Glomerular visceral epithelial cell (primary cell): ENCODE measurements around the gene PAQR5.
A peak's percentile ranks its signal among the peaks of the same experiment; 100 is the strongest.

Experiments
- DNase-seq: peaks from one replicate; pipeline ENCODE4 v3.0.0-alpha.2; 2016; ENCODE audit errors: extremely low spot score

Gene PAQR5

DNA sequence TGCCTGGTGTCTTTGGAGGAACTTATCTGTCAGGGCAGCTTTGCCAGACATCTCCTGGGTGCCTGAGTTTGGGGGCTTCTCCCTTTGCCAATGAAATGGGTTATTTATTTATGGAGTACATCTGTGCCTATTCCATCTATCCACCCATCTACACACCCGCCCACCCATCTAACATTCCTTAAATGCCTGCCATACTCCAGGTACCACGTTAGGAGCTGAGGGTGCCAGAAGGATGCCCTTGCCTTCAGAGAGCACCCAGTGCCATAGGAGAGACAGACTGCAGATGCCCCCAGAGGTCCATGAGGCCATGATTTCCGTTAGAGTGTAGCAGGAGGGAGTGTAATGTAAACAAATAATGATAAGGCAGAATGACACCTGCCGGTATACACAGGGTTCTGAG, 93.6 kb downstream of the PAQR5 start:
- no peak for DNase-seq

DNA sequence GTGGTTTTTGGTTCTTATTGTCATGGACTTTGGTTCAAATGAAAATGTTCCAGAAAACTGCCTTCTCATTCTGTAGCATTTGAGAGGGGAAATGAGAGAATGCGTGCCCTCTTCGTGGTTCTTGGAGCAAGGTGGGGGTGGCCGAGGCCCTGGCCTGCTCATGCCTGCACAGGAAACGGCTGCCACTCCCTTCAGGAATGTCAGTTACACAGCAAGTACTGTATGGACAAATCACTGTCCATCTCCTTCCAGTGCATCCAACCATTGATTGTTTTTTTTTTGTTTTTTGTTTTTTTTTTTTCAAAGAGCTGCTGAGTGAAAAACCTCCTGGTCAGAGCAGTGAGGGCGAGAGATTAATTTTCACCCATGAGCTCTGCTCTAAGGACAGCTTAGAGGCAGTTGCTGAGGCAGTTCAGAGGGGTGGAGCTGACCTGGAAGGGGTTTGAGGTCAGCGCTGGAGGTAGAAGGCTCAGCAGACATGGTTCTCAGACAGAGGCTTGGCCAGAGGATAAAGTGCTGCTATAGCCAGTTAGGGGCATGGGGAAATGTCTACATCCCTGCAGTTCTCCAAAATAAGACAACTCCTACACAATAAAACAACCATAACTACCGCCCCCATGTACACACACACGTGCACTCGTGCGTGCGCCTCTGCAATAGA, 95.2 kb downstream of the PAQR5 start:
- peak; percentile 22 for DNase-seq

- DNase-seq, result peak; percentile 78
Measured at GRCh38 chr15:69394556-69395282, 96.0 kb downstream of the PAQR5 start.

DNA sequence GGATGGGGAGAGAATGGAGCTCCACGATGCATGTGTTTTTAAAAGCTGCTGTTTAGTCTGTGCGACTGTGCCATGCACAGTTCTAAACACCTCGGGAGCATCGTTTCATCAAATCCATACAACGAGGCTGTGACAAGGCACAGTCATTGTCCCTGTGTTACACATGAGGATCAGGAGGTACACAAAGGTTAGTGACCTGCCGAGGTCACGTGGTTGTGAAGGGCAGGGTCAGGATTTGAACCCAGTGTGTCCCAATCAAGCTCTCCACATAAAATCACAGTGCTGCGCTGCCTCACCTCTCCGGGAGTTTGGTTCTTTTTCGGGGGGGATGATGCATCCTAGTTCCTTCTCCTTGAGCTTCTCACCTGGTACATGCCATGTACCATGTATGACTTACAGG, 96.7 kb downstream of the PAQR5 start:
- no peak for DNase-seq

DNA sequence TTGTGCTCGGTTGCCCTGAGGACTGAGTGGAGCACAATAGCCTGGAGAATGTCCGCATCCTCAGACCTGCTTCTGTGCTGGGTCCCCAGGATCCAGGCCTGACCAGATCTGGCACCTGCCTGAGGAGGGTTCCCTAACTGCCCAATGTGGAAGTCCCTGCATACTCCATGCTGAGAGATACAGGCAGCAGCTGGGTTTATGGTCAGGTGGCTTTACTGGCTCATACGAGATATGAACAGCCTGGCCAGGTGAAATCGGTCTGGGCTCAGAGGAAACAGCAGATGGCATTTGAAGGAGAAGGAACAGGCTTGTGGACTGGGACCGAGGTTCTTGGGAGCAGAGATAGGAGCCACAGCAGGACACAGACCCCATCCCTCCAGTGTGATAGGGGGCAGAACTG, 97.3 kb downstream of the PAQR5 start:
- DNase-seq, result no peak

DNA sequence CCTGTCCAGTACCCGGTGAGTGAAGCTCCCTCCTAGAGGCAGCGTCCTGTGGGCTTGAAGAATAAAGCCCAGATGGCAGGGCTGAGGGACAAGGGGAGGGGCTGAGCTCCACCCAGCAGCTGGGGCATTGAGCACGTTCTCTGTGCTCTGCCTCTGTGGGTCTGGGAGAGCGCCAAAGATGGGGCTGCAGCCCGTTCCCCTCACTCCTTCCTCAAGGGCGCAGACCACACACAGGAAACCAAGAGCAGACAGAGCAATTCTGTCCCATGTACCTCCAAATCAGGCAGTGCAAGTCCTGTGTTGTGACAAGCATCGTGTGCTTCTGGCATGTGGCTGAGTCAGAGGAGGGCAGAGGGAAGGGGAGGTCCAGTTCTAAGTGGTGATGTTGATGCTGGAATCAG, 99.8 kb downstream of the PAQR5 start:
- DNase-seq, result peak; percentile 36

DNA sequence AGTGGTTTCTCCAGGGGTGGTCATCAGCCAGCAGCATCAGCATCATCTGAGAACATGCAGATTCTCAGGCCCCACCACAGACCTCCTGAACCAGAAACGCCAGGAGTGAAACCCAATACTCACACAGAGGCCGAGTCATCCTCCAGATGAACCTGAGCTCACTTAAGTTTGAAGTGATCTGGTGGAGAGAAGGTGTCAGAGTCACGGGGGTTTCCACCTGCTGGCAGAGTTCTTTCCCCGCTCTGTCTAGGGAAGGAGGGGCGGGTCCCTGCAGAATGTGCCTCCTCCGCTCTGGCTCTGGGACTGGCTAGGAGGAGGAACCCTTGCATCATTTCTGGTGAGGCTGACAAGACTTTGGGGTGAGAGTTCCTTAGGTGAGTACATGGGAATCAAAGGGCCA, 102.1 kb downstream of the PAQR5 start:
- no peak for DNase-seq

DNA sequence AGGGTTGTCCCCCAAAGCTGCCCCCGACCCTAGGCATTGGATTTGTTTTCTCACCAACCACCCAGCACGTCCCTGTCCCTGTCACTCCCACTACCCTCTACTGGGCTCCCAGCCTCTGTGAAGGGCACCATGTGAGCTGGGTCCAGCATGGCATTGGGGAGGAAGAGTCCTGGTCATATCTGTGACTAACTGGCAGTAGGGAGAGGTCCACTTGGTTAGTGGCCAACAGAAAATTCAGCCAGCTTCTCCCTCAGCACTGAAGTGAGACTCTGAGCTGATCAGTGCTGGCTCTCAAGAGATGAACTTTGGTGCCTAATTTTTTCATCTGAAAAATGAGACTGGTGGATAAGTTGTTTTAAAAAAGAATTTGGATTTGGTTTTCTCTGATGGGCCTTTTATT, 104.1 kb downstream of the PAQR5 start:
- no peak for DNase-seq

GRCh38 chr15:69403594-69403993, 104.9 kb downstream of the PAQR5 start:
- peak; percentile 21 for DNase-seq

DNA sequence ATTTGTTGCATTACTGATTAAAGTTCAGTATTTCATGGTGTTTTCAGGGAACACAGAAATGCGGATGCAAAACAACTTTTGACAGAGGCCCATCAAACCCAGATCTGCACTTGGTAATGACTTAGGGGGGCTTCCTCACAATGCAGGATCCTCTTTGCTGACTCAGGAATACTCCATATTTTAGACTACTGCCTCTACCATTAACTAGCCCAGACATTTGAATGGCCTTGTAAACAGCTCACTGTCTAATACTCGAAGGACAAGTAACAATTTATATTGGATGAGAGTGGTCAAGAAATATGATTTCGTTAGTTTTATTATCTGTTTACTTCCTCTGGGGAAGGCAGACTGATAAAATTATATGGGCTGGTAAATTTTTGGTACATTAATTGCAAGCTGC, 106.4 kb downstream of the PAQR5 start:
- DNase-seq, result no peak

GRCh38 chr15:69407719-69408400, 109.1 kb downstream of the PAQR5 start:
- no peak for DNase-seq

DNA sequence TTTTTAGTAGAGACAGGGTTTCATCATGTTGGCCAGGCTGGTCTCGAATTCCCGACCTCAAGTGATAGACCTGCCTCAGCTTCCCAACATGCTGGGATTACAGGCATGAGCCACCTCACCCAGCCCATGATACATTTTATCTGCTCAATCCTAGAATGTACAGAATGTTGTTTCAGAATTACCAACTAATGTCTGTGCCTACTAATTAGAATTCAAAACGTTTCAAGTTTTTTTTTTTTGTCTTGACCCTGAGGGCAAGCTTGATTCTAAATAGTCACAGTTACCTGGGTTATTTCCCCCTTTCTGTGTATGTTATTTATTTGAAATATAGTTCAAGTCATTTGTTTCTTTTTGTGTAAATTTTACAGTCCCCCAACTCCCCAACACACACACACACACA, 110.1 kb downstream of the PAQR5 start:
- DNase-seq, result no peak

DNA sequence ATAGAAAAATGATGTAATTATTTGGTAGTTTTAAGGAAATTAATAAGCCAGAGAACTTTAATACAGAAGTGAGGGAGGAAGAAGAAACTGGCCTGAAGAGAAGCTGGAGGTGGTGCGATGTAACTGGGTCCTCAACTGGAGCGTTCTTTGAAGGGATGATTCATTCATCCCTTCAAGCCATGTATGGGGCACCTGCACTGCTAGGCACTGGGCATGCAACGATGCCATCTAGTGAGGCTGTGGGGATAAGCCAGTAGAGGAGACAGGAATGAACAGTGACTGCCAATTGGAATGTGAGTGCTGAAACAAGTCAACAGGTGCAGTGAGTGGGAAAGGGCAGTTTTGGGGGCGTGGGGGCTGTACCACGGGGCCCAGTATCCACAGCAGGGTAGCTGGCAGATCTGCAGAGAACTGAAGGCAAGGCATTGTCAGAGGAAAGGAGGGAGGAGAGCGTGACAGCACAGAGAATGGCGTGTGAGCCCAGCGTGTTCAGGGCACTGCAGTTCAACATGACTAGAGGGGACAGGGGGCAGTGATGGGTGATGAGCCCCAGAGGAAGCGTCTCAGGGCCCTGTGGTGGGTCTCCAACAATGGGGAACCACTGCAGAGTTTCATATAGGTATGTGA, 111.6 kb downstream of the PAQR5 start:
- peak; percentile 72 for DNase-seq

DNA sequence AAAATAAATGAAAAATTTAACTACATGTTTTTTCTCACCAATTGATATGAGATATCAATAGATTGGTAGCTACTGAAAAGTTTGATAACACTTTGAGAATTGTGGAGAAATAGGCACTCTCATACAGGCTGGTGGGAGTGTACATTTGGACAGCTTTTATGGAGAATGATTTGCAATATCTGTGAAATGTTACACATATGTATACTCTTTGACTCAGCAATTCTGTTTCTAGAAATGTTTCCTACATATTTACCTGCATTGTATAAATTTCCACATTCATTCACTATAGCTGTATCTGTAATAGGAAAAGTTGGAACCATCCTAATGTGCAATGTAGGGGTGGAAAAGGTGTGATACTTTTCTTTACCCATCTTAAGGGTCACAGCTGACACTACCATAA, 113.6 kb downstream of the PAQR5 start:
- no peak for DNase-seq

- DNase-seq, result no peak
Measured at GRCh38 chr15:69412701-69413100, 114.0 kb downstream of the PAQR5 start.

- peak; percentile 95 for DNase-seq
Measured at GRCh38 chr15:69413822-69414700, 115.3 kb downstream of the PAQR5 start, which contains the start of gene KIF23. Gene KIF23, plus strand, starts transcription at chr15:69414349. Its CDS starts 117 bp downstream, at chr15:69414466.

DNA sequence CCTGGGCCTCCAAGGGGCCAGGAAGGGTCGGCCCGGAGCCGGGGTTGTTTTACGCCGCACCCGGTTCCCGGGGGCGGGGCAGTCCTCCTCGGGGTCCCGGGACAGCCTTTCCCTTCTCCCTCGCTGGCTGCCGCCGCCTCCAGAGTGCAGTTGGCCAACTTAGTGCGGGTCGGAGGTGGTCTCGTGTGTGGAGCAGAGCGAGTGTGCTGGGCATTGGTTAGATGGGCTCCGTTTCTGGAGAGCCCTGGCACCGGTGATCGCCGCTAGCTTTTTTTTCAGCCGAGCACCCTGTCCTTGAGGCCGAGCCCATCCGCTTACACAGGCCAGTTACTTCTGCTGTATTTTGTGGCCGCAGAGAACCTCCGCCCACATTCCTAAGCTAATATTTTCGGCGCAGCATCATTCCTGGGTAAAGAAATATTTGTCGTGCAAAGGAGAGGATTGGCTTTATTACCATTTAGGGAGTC, 116.0 kb downstream of the PAQR5 start:
- peak; percentile 89 for DNase-seq

DNA sequence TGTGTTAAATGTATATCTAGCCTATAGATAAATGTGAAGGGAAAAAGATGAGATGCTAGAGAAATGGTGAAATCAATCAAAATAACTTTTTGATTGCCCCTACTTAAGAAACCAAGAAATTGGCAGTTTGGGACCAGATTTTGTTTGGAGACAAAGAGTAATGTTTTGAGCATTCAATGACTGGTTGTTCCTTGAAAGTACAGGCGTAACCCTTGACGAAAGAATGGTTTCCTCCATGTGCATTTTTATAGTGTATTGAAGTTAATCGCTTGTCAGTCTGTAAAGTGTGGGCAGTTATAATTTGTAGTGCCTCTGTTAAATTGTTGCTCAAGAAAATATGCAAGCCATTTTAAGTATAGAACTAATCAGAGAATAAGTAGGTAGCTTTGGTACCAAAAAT, 116.7 kb downstream of the PAQR5 start:
- DNase-seq, result no peak

DNA sequence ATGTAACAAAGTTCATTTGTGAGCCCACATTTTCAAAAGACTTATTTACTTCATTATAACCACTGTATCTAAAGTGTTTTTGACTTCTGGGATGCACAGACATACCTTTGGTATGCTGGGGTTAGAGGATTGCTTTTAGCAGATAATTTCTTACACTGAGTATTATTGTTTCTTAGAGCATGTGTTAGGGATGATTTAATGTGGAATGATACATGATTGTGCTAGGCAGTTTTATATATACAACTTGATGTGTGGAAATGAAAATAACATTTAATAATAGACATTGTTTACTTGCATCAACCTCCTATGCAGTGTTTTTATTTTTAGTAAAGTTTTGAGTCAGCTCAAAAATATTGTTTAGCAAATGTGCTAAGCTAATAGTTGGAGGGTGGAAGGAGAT, 118.9 kb downstream of the PAQR5 start:
- no peak for DNase-seq

DNA sequence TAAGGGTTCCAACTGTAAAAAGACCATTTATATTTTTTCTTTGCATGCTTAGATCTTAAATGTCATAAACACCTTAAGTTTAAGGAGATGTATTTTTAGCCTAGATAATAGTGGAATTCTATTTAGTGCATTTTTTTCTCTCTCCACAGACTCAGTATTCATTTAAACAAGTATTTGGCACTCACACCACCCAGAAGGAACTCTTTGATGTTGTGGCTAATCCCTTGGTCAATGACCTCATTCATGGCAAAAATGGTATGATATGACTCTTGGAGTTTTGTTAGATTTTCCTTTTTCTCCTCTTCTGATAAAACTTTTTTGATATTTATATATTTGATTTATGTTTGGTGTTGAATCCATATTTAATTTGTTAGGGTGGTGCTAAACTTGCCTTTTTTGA, 122.8 kb downstream of the PAQR5 start:
- DNase-seq, result no peak

DNA sequence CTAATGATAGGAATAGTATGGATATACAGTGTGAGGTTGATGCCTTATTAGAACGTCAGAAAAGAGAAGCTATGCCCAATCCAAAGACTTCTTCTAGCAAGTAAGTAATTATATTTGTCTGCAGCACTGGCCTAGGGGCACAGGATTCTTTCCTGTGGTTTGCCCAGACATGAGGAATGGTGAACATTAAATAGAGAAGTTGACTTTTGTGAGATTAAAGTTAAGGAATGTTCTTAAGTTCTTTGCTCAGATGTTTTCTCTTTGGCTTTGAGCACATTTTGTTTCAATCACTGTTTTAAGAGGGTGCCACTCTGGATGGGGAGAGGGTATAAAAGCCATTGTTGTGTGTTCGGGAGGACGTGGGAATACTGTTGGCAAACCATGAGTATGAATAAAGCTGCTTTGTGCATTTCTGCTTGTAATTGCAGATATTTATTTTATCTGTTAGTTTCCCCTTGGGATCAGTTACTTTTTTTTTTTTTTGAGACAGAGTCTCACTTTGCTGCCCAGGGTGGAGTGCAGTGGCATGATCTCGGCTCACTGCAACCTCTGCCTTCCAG, 123.7 kb downstream of the PAQR5 start:
- DNase-seq, result no peak
